Peyer's patch (tissue), 4 donors: ENCODE measurements around the gene PSTPIP2. TPM values are rescaled to one million over a fixed set of nuclear protein-coding genes. Genes with fewer than 3 reads are reported as not detected.

ENCODE experiments used
- DNase-seq, 3 donors: peaks; one replicate each; pipeline ENCODE4 v3.0.0-alpha.2; 2017 to 2019
- H3K27ac ChIP-seq, 4 donors: fragments of 200-600 bp; sonication (generic); one replicate each; pipeline ENCODE4 v1.5.1; 2016 to 2019
- H3K27me3 ChIP-seq, 2 donors: fragments of 200-600 bp; sonication (generic); one replicate each; pipeline ENCODE4 v1.5.1; 2019
- H3K36me3 ChIP-seq, 3 donors: fragments of 200-600 bp; sonication (generic); one replicate each; pipeline ENCODE4 v1.5.1; 2016 to 2019
- H3K4me1 ChIP-seq, 4 donors: fragments of 200-600 bp; sonication (generic); one replicate each; pipeline ENCODE4 v1.5.1; 2016 to 2019
- H3K4me3 ChIP-seq, 4 donors: fragments of 200-600 bp; sonication (generic); 1 replicate in 3 of 4; 2 replicates in 1 of 4; pipeline ENCODE4 v1.5.1; 2016 to 2019; ENCODE audit warnings: mild to moderate bottlenecking in 1 of 4
- H3K9me3 ChIP-seq, 4 donors: fragments of 200-600 bp; sonication (generic); one replicate each; pipeline ENCODE4 v1.5.1; 2016 to 2019; ENCODE audit warnings: mild to moderate bottlenecking in 1 of 4
- CTCF ChIP-seq, 6 experiments: fragments of 450-650 bp in 4 of 6; fragments of 200-600 bp in 2 of 6; sonication (generic) in 1 of 6; IDR thresholded peaks; one replicate each; pipeline ENCODE4 v1.5.1; 2017 to 2019; ENCODE audit warnings: antibody characterized with exemption in 6 of 6, mild to moderate bottlenecking in 3 of 6, moderate library complexity in 1 of 6
- POLR2A ChIP-seq, 2 donors: fragments of 450-650 bp; IDR thresholded peaks; one replicate each; pipeline ENCODE4 v1.5.1; 2017; ENCODE audit warnings: antibody characterized with exemption in 2 of 2, mild to moderate bottlenecking in 2 of 2, moderate library complexity in 2 of 2
- total RNA-seq, 4 donors: library from RNA; depleted of rRNA; stranded (reverse); fragments of >200 nt; gene quantifications; one replicate each; pipeline ENCODE4 v1.1.0, GENCODE V29; 2016

The PSTPIP2 gene
- total RNA-seq, 4 donors from 2014 or later, result 3.5 to 17.3 (median 7.3) TPM

GRCh38 chr18:46060359-46060841 is 11.7 kb downstream of the PSTPIP2 start:
- Histone ChIP-seq H3K4me1 (peaks cover 0 to 5% (median 0%) of the 10 kb centered on the region in 4 donors), H3K36me3 (no peaks in the 10 kb centered on the region), H3K27ac (no peak overlapping the region), H3K4me3 (no peak overlapping the region), H3K27me3 (no peaks in the 10 kb centered on the region), H3K9me3 (no peaks in the 10 kb centered on the region)
- no peak for DNase-seq
- TF ChIP-seq CTCF (IDR thresholded peaks at IDR 0.05), result no peak
- no peak for TF ChIP-seq POLR2A (IDR thresholded peaks at IDR 0.05)

- Histone ChIP-seq H3K4me1 (peaks cover 0 to 5% (median 0%) of the 10 kb centered on the region in 4 donors), H3K36me3 (no peaks in the 10 kb centered on the region), H3K27ac (no peak overlapping the region), H3K27me3 (no peaks in the 10 kb centered on the region), H3K9me3 (no peaks in the 10 kb centered on the region), H3K4me3 (no peak overlapping the region)
- no peak for DNase-seq
- TF ChIP-seq CTCF (IDR thresholded peaks at IDR 0.05) (no peak), POLR2A (IDR thresholded peaks at IDR 0.05) (no peak)
Observed at GRCh38 chr18:46055838-46056230, 16.2 kb downstream of the PSTPIP2 start.

- H3K27me3 ChIP-seq, result no peaks in the 10 kb centered on the region
- H3K4me1 ChIP-seq, result no peaks in the 10 kb centered on the region
- H3K4me3 ChIP-seq, result no peak overlapping the region
- no peaks in the 10 kb centered on the region for H3K9me3 ChIP-seq
- no peaks in the 10 kb centered on the region for H3K36me3 ChIP-seq
- no peak overlapping the region for H3K27ac ChIP-seq
- TF ChIP-seq CTCF (IDR thresholded peaks at IDR 0.05) (no peak), POLR2A (IDR thresholded peaks at IDR 0.05) (no peak)
- DNase-seq, result no peak
Observed at GRCh38 chr18:46054956-46055837, 16.9 kb downstream of the PSTPIP2 start.

- H3K36me3 ChIP-seq, result no peaks in the 10 kb centered on the region
- no peak overlapping the region for H3K4me3 ChIP-seq
- no peak for DNase-seq
- TF ChIP-seq CTCF (IDR thresholded peaks at IDR 0.05) (no peak), POLR2A (IDR thresholded peaks at IDR 0.05) (no peak)
- H3K27ac ChIP-seq, result no peak overlapping the region
- H3K27me3 ChIP-seq, result no peaks in the 10 kb centered on the region
- H3K9me3 ChIP-seq, result no peaks in the 10 kb centered on the region
- H3K4me1 ChIP-seq, result no peaks in the 10 kb centered on the region
Observed at GRCh38 chr18:46053368-46054095, 18.5 kb downstream of the PSTPIP2 start.

GRCh38 chr18:46051731-46052461 is 20.2 kb downstream of the PSTPIP2 start:
- no peaks in the 10 kb centered on the region for H3K27me3 ChIP-seq
- no peak overlapping the region for H3K4me3 ChIP-seq
- H3K9me3 ChIP-seq, result no peaks in the 10 kb centered on the region
- no peak overlapping the region for H3K27ac ChIP-seq
- H3K4me1 ChIP-seq, result no peaks in the 10 kb centered on the region
- H3K36me3 ChIP-seq, result no peaks in the 10 kb centered on the region
- TF ChIP-seq CTCF (IDR thresholded peaks at IDR 0.05), result no peak
- TF ChIP-seq POLR2A (IDR thresholded peaks at IDR 0.05), result no peak
- no peak for DNase-seq
